C4-2B (cell line): ENCODE results near the gene INPP5F.

Experiments
- ZFX ChIP-seq: fragments of 450-650 bp; IDR thresholded peaks from 2 replicates; pipeline ENCODE4 v1.6.1; 2017
- TF ChIP-seq, protein P1 (sequence below): fragments of 450-650 bp; conservative IDR thresholded peaks from 2 replicates; pipeline ENCODE4 v1.5.1; 2017; ENCODE audit warnings: mild to moderate bottlenecking

GRCh38 chr10:119762805-119763798, 37.3 kb downstream of the INPP5F start:
- TF ChIP-seq, protein P1, sequence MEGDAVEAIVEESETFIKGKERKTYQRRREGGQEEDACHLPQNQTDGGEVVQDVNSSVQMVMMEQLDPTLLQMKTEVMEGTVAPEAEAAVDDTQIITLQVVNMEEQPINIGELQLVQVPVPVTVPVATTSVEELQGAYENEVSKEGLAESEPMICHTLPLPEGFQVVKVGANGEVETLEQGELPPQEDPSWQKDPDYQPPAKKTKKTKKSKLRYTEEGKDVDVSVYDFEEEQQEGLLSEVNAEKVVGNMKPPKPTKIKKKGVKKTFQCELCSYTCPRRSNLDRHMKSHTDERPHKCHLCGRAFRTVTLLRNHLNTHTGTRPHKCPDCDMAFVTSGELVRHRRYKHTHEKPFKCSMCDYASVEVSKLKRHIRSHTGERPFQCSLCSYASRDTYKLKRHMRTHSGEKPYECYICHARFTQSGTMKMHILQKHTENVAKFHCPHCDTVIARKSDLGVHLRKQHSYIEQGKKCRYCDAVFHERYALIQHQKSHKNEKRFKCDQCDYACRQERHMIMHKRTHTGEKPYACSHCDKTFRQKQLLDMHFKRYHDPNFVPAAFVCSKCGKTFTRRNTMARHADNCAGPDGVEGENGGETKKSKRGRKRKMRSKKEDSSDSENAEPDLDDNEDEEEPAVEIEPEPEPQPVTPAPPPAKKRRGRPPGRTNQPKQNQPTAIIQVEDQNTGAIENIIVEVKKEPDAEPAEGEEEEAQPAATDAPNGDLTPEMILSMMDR, result no peak
- no peak for TF ChIP-seq ZFX
